ENCODE results near the gene KIF1A.
A peak's percentile ranks its signal among the peaks of the same experiment; 100 is the strongest.
"Not testable (repeated sequence)": the region's sequence is repeated elsewhere in the genome, so short reads cannot be mapped to it uniquely, and the experiment has no call there.

KIF1A gene

DNA sequence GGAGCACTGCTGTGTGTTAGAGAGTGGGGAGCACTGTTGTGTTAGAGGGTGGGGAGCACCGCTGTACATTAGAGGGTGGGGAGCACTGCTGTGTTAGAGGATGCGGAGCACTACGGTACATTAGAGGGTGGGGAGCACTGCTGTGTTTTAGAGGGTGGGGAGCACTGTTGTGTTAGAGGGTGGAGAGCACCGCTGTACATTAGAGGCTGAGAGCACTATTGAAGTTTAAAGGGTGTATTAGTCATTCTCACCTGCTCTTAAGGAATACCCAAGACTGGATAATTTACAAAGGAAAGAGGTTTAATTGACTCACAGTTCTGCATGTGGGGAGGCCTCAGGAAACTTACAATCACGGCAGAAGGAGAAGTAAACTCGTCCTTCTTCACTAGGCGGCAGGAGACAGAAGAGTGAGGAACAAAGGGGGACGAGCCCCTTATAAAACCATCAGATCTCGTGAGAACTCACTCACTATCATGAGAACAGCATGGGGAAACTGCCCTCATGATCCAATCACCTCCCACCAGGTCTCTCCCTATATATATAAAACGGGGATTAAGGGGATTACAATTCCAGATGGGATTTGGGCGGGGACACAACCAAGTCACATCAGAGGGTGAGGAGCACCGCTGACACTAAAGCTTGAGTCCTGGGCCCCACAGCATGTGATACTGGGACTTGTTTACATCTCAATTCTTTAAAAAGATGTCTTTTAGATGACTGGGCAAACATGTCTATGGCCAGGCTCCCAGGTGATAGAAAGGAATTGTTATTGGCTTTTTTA, 29.1 kb upstream of the KIF1A start:
- no peak for DNase-seq

GRCh38 chr2:240847817-240848216, 27.8 kb upstream of the KIF1A start:
- no peak for DNase-seq

DNA sequence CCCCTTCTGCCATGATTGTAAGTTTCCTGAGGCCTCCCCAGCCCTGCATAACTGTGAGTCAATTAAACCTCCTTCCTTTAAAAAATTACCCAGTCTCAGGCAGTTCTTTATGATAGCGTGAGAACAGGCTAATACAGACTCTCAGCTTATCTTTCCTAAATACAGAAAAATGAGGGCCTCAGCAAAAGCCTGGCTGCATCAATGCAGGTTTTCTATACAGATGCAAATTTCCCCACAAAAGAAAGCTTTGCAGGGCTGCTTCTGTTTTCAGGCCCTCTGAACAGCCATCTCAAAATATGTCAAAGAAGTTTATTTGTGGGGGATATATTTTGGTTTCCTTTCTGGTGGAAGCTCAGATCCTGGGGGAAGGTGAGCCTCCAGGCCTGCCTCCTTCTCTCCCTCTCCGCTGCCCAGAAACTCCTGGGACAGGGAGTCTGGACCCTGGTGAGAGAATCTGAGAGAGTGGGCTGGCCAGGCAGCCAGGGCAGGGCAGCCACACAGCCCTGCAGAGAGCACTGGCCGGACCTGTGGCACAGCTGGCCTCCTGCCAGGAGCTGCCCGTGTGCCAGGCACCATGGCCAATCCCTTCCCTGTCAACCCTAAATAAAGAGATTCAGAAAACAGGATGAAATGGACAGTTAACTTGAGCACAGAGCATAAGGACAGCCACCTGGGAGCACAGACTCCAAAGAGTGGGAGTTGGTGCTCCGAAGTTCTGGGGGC, 27.0 kb upstream of the KIF1A start:
- no peak for DNase-seq

DNA sequence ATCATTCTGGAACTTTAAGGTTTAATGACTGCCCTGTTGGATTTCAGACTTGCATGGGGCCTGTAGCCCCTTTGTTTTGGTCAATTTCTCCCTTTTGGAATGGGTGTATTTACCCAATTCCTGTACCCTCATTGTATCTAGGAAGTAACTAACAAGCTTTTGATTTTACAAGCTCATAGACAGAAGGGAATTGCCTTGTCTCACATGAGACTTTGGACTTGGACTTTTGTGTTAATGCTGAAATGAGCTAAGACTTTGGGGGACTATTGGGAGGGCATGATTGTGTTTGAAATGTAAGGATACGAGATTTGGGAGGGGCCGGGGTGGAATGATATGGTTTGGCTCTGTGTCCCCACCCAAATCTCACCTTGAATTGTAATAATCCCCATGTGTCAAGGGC, 26.3 kb upstream of the KIF1A start:
- not testable (repeated sequence) for DNase-seq

GRCh38 chr2:240840435-240841060, 20.5 kb upstream of the KIF1A start:
- peak; percentile 44 to 57 for DNase-seq

DNA sequence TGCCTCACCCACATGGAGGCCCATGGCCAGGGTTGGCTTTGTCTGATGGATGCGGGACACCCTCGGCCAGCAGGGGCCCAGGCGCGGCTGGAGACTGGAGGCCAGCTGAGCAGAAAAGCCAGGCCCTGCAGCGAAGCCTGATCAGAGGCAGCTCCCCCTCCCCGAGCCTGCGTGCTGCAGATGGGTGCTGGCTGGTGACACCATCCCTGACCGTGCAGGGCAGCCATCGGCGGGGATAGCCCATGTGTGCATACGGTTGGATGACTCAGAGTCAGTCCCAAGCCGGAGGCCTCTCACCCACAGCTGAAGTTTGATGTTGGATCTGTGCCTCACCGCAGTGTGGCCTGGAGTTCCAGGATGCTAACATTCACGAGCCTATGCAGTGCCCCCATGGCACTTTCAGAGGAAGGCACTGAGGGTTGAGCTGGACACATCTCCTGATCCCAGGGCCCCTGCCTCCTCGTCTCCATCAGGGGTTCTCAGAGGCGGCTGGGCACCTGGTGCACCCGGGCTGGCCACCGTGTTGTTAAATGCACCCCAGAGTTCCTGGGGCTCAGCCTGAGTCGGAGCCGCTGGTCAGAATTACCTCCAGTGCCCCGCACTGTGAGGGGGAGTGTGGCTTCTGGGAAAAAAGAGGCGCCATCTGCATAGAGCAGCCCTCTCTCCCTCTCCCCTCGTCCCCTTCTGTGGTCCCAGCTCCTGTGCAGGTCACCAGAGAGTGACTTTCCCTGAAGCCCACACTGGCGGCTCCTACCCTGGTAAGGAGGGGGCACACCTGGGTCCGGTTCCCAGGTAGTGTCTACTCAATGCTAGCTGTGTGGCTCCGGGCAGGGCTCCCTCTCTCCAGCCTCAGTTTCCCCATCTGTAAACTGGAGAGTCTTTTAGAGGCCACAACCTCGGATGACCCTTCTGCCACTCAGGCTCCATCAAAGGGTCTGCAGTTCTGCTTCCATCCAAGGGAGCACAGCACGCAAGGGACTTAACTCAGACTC, 19.4 kb upstream of the KIF1A start:
- DNase-seq, result no peak

- DNase-seq, result no peak
Observed at GRCh38 chr2:240837621-240838020, 17.6 kb upstream of the KIF1A start.

DNA sequence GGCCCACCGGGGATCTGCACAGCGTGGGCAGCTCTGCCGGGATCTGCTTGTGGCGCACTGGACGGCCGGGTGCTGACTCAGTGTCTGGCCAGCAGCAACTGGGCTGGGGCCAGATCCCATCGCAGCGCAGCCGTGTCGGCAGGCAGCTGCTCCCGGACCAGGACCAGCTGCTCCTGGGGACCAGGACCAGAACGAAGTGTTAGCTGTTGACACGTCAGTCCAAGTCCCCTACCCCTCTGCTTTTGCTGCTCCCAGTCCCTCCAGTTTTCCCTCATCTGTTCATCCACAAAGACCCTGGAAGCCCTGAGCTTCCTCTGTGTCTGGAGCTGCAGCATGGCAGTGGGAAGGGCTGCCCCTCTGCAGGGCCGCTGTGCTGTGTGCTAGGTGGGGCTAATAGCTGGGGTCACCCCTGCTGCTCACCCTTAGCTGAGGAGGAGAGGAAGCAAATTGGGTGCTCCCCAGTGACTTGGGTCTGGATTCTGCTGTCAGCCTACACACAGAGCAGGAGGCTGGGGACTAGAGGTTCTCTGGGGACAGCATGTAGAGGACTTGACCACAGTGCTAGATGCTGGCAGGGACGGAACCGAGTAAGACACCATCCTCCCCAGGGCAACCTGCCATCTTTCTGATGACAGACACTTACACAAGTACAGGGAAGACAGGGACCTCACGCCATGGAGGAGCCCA, 16.9 kb upstream of the KIF1A start:
- DNase-seq, result no peak

DNA sequence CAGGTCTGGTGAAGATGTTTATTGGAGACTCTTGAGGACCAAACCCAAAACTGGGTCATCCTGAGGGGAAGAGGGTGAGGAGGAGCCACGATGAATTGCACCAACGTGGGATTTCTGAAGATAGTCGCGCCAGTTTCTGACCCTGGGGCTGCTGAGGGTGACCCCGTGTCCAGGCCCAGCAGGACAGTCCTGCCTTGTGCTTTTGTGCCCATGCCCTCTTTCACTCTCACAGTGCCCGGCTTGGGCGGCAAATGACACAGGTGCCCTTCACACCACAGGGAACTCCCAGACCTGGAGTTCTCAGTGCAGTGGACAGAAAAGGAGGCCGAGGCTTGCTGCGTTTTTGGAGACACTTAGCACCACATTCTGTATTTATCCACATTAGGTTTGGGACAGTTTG, 15.5 kb upstream of the KIF1A start:
- no peak for DNase-seq

- no peak for DNase-seq
Observed at GRCh38 chr2:240834377-240834975, 14.5 kb upstream of the KIF1A start.

GRCh38 chr2:240833724-240834285, 13.8 kb upstream of the KIF1A start:
- no peak for DNase-seq

DNA sequence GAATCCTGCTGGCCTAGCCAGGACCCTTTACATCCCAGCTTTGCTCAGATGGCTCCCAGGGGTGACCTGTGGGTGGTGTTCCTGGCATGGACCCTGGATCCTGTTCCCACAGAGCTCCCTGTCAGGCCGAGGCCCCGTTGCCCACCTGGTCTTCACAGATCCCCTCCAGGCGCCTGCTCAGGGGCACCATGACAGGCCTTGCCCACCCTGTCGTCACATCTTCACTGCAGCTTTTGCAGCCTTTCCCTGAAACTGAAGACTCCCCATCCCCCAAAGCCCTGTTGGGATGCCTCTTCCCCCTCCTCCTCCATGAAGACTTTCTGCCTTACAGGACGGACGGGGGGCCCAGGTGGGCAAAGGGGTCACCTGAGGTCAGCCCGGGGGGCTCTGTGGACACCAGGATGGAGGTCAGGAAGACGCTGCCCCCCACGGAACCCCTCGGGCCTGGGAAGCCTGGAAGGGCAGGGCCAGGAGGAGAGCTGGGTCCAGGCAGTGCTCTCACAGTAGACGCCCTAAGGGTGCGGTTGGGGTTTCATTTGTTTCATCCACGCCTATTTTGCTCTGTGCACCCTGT, 13.0 kb upstream of the KIF1A start:
- DNase-seq, result no peak

DNA sequence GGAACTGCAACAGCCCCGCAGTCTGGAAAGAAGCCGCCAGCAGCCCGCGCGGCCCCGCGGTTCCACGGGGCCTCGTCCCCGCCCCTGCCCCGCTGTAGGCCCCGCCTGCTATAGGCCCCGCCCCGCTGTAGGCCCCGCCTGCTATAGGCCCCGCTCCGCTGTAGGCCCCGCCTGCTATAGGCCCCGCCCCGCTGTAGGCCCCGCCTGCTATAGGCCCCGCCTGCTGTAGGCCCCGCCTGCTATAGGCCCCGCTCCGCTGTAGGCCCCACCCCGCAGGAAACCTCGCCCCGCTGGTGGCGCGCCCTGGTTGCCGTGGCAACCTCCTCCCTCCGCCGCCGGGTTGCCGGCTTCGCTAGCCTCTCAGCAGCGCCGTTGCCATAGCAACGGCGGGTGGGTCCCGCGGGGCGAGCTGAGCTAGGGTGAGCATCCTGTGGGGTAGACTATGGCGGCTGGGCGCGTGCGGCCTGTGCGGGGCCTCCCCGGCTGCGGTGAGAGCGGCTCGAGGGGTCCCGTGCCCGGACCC, 12.2 kb upstream of the KIF1A start:
- peak; percentile 85 to 94 for DNase-seq

DNA sequence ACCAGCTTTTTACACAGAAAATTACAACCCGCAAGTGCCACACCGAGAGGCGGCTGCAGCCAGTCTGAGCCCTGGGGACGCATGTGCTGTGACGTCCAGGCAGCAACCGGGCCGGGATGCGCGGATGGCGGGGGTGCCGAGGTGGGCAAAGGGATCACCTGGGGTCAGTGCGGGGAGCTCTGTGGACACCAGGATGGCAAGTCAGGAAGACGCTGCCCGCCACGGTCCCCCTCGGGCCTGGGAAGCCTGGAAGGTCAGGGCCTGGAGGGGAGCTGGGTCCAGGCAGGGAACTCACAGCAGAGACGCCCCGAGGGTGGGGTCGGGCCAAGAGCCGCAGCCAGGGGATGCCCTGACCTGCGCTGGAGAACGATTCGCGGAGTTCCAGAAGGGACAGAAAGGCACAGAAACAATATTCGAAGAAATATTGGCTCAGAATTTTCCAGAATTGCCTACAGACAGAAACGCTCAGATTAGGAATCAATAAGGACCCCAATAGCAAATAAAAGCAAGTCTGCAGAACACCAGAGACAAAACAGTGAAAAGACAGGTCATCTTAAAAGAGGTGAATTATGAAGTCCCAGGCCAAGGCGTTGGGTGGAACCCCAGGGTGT, 11.7 kb upstream of the KIF1A start:
- no peak for DNase-seq

DNA sequence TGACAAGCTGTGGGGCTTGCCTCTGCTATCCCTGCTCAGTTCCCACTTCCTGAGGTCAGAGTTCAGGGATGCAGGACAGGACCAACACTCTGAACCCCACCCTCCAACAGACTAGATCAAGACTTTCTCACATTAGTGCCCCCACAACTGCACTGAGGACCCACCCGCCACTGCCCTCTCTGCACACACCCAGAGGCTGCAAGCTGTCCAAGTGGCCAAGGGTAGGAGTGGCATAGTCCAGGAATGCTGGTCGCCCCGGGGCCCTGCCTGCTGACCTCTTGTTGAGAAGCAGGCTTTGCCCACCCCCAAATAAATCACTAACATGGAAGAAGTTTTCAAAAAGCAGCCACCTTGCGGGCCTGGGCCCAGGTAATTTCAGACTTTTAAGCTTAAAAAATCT, 5.5 kb upstream of the KIF1A start:
- DNase-seq, result no peak

DNA sequence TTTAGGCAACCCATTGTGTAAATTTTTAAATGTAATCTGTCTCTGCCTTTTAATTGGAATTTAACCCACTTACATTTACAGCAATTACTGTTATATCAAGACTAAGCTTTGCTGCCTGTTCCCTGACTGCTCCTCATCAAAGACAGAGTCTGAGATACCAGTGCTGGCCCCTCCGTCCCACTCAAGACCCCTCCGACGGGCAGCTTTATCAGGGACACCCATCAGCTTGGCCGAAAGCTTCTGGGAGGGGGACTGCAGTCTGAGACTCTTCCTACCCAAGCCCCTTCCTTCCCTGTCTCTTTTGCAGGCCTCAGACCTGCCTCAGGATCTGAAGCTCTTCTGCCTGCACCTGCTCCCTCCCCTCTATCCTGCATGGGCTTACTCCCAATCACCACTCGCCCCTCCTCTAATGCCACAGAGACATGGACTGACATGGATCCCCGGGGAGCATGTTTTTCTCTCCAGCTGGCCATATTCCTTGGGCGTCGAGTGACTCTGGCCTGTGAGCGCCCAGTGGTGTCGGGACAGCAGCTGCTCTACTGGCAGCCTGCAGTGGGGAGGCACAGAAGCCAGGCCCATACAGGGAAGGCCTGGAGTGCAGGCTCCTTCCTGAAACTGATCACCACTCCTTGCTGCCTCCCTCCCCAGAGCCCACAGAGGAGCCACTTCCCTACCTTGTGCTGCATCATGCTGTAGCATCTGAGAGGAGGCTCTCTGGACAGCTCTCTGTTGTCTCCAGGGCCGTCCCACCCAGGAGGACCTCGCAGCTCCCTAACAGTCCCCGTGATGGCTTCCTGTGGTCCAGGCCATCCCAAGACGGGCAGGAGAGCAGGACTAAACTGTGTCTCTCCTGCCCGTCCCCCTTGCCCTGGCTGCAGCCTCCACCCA, 3.7 kb upstream of the KIF1A start:
- no peak for DNase-seq

DNA sequence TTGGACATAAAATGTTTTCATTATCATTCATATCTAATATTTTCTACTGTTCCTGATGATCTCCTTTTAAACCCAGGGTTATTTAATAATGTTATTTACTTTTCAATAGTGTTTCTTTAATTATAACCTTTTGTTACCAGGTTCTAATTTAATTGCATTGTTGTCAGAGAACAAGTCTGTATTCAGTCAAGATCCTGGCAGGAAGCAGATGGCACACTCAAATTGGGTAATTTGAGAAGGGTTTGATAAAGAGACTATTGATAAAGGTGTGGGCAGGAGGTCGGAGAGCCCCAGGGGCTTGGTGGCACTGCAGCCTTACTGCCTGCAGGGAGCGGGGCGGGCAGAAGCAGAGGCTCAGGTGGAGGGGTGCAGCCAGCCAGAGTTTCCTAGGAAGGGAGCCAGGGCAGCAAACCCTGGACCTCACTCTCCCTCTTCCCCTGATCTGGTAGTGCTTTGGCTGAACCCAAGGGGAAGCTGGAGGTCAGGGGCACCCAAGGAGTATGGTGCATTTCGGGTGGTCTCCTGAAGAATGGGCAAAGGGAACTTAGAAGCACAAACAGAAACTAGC, 2.3 kb upstream of the KIF1A start:
- no peak for DNase-seq

DNA sequence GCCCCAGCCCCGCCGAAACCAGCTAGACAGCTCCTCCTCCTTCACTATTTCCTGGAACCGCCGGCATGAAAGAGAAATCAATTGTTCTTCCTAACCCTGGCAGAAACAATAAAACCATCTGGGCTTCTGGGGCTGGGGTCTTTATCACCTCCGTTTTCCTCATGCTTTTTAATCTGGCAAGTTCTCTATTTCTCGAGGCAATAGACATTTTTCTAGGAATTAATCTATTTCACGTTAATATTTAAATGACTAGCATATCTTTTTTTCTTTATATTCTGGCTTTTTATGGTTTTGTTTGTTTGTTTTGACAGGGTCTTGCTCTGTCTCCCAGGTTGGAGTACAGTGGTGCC, 1.4 kb upstream of the KIF1A start:
- no peak for DNase-seq

All from inflammatory macrophage (primary cell).